ENCODE data around the gene CCDC85B.

- no peak for TF ChIP-seq EZH2 (IDR thresholded peaks at IDR 0.05)
- TF ChIP-seq POLR2AphosphoS5 (IDR thresholded peaks at IDR 0.05; ENCODE audit: borderline replicate concordance, low read depth, low read length): no peak
Observed at GRCh38 chr11:65896034-65896999, 5.8 kb downstream of the CCDC85B start.

Data from SK-N-MC (cell line).